Measurements from ENCODE around the gene MARK4. TPM values are rescaled to one million over a fixed set of nuclear protein-coding genes. Genes with fewer than 3 reads are reported as not detected.

MARK4 gene
- total RNA-seq, 1 donor, result 18.1 TPM

DNA sequence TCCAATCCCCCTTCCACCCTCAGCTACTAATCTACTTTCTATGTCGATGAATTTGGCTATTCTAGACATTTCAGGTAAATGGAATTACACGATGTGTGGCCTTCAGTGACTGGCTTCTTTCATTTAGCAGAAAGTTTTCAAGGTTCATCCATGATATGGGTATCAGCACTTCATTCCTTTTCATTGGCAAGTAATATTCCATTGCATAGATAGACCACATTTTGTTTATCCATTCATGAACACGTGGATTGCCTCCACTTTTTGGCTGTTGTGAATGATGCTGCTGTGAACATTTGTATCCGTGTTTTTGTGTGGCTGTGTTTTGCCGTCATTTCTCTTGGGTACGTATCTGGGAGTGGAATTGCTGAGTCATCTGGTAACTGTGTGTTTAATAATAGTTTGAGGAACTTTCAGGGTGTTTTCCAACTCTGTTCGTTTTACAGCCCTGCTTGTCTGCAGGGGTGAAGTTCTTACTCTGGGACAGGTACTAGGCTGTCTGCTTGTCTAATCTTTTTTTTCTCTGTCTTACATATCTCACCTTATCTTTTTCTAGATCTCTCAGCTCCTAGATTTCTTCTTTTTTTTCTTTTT, 32.5 kb downstream of the MARK4 start:
- peaks cover 3% of the 10 kb centered on the region for H4K20me1 ChIP-seq (ENCODE audit: insufficient read depth, low read length)
- H3K4me1 ChIP-seq (ENCODE audit: insufficient read depth, low read length), result no peaks in the 10 kb centered on the region
- H3K4me3 ChIP-seq (ENCODE audit: insufficient read depth, low read length), result no peak overlapping the region
- no peak overlapping the region for H3K4me2 ChIP-seq (ENCODE audit: insufficient read depth, low read length)
- H2AFZ ChIP-seq (ENCODE audit: low read length), result no peak overlapping the region
- H3K79me2 ChIP-seq (ENCODE audit: insufficient read depth, low read length), result no peaks in the 10 kb centered on the region
- no peaks in the 10 kb centered on the region for H3K9me3 ChIP-seq (ENCODE audit: low read depth, low read length)
- DNase-seq (ENCODE audit: insufficient read length, low spot score, missing footprints), result peak; percentile 48
- peaks cover 45% of the 10 kb centered on the region for H3K36me3 ChIP-seq (ENCODE audit: insufficient read depth, low read length)
- H3K27me3 ChIP-seq (ENCODE audit: insufficient read depth, low read length), result no peaks in the 10 kb centered on the region
- no peak for TF ChIP-seq CTCF (IDR thresholded peaks at IDR 0.05; ENCODE audit: extremely low read depth, low read depth, low read length)
- H3K27ac ChIP-seq (ENCODE audit: low read depth, low read length), result no peak overlapping the region

DNA sequence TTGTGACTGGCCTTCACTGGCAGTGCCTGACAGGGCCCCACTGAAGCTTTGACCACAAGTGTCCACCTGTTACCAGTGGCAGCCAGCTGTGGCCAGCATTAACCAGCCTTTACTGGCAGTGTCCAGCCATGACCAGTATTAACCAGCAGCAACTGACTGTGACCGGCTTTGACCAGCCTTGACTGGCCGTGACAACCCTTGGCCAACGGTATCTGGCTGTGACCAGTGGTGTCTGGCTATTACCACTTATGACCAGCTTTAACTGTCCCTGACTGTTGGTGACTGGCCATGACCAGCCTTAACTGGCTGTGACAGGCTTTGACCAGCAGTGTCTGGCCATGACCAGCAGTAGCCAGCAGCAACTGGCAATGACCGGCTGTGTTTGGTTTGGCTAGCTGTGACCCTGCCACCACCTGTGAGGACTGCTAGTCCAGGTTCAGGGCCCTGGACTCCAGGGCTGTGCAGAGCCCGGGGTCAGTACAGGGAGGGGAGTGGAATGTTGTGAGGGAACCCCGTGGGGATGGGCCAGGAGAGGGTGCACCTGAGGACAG, 39.4 kb downstream of the MARK4 start:
- Histone ChIP-seq H3K27me3 (ENCODE audit: insufficient read depth, low read length) (no peaks in the 10 kb centered on the region), H3K27ac (ENCODE audit: low read depth, low read length) (no peak overlapping the region), H4K20me1 (ENCODE audit: insufficient read depth, low read length) (no peaks in the 10 kb centered on the region), H2AFZ (ENCODE audit: low read length) (no peak overlapping the region), H3K4me2 (ENCODE audit: insufficient read depth, low read length) (no peak overlapping the region), H3K79me2 (ENCODE audit: insufficient read depth, low read length) (no peaks in the 10 kb centered on the region), H3K36me3 (ENCODE audit: insufficient read depth, low read length) (peaks cover 27% of the 10 kb centered on the region), H3K9me3 (ENCODE audit: low read depth, low read length) (no peaks in the 10 kb centered on the region), H3K4me3 (ENCODE audit: insufficient read depth, low read length) (no peak overlapping the region), H3K4me1 (ENCODE audit: insufficient read depth, low read length) (no peaks in the 10 kb centered on the region)
- no peak for TF ChIP-seq CTCF (IDR thresholded peaks at IDR 0.05; ENCODE audit: extremely low read depth, low read depth, low read length)
- peak; percentile 34 for DNase-seq (ENCODE audit: insufficient read length, low spot score, missing footprints)

DNA sequence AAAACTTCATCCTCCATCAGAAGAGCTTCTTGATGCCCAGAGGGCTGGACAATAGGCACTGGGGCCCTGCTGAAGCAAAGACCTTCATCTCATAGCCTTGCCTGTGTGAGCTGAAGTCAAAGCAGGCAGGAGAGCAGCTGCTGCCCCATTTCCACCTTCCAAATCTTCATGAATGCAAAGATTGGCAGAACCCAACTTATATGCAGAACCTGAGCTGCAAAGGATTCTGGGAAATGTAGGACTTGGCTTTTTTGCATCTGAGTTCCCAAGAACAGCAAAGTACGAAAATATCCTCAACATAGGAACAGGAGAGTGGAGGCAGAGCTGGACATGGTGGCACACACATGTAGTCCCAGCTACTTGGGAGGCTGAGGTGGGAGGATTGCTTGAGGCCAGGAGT, 40.8 kb downstream of the MARK4 start:
- Histone ChIP-seq H3K4me1 (ENCODE audit: insufficient read depth, low read length) (no peaks in the 10 kb centered on the region), H3K27me3 (ENCODE audit: insufficient read depth, low read length) (no peaks in the 10 kb centered on the region), H2AFZ (ENCODE audit: low read length) (no peak overlapping the region), H4K20me1 (ENCODE audit: insufficient read depth, low read length) (no peaks in the 10 kb centered on the region), H3K9me3 (ENCODE audit: low read depth, low read length) (no peaks in the 10 kb centered on the region), H3K27ac (ENCODE audit: low read depth, low read length) (no peak overlapping the region), H3K4me3 (ENCODE audit: insufficient read depth, low read length) (no peak overlapping the region), H3K4me2 (ENCODE audit: insufficient read depth, low read length) (no peak overlapping the region), H3K36me3 (ENCODE audit: insufficient read depth, low read length) (peaks cover 35% of the 10 kb centered on the region), H3K79me2 (ENCODE audit: insufficient read depth, low read length) (no peaks in the 10 kb centered on the region)
- no peak for DNase-seq (ENCODE audit: insufficient read length, low spot score, missing footprints)
- no peak for TF ChIP-seq CTCF (IDR thresholded peaks at IDR 0.05; ENCODE audit: extremely low read depth, low read depth, low read length)

GRCh38 chr19:45293682-45294081, 42.6 kb downstream of the MARK4 start:
- Histone ChIP-seq H3K4me1 (ENCODE audit: insufficient read depth, low read length) (no peaks in the 10 kb centered on the region), H3K79me2 (ENCODE audit: insufficient read depth, low read length) (no peaks in the 10 kb centered on the region), H3K4me3 (ENCODE audit: insufficient read depth, low read length) (no peak overlapping the region), H2AFZ (ENCODE audit: low read length) (no peak overlapping the region), H3K27ac (ENCODE audit: low read depth, low read length) (no peak overlapping the region), H3K36me3 (ENCODE audit: insufficient read depth, low read length) (peaks cover 29% of the 10 kb centered on the region), H4K20me1 (ENCODE audit: insufficient read depth, low read length) (no peaks in the 10 kb centered on the region), H3K4me2 (ENCODE audit: insufficient read depth, low read length) (no peak overlapping the region), H3K27me3 (ENCODE audit: insufficient read depth, low read length) (no peaks in the 10 kb centered on the region), H3K9me3 (ENCODE audit: low read depth, low read length) (no peaks in the 10 kb centered on the region)
- TF ChIP-seq CTCF (IDR thresholded peaks at IDR 0.05; ENCODE audit: extremely low read depth, low read depth, low read length), result no peak
- no peak for DNase-seq (ENCODE audit: insufficient read length, low spot score, missing footprints)
